ENCODE results near the gene GPR183.

GPR183 gene

GRCh38 chr13:99250982-99251825 is 56.0 kb downstream of the GPR183 start:
- TF ChIP-seq TAF1 (IDR thresholded peaks at IDR 0.05; ENCODE audit: borderline replicate concordance, insufficient read depth, low read length) = no peak
- TF ChIP-seq REST (IDR thresholded peaks at IDR 0.05; ENCODE audit: insufficient read depth in 1 of 2, low read depth in 2 of 2, low read length in 2 of 2) = no peak
- TF ChIP-seq FOXP2 (optimal IDR thresholded peaks at IDR 0.05; ENCODE audit: borderline replicate concordance, extremely low read depth, extremely low read length, insufficient read depth) = no peak
- TF ChIP-seq SIN3A (IDR thresholded peaks at IDR 0.05; ENCODE audit: borderline replicate concordance, insufficient read depth, low read length) = no peak
- no peak for TF ChIP-seq POLR2AphosphoS5 (IDR thresholded peaks at IDR 0.05; ENCODE audit: low read depth, low read length)

- TF ChIP-seq REST (IDR thresholded peaks at IDR 0.05; ENCODE audit: insufficient read depth in 1 of 2, low read depth in 2 of 2, low read length in 2 of 2) (no peak), SIN3A (IDR thresholded peaks at IDR 0.05; ENCODE audit: borderline replicate concordance, insufficient read depth, low read length) (no peak), FOXP2 (optimal IDR thresholded peaks at IDR 0.05; ENCODE audit: borderline replicate concordance, extremely low read depth, extremely low read length, insufficient read depth) (no peak), POLR2AphosphoS5 (IDR thresholded peaks at IDR 0.05; ENCODE audit: low read depth, low read length) (no peak), TAF1 (IDR thresholded peaks at IDR 0.05; ENCODE audit: borderline replicate concordance, insufficient read depth, low read length) (no peak)
Measured at GRCh38 chr13:99246100-99246499, 61.1 kb downstream of the GPR183 start.

Measured in PFSK-1 (cell line).